ENCODE measurements around the gene PPP2R2B.

- TF ChIP-seq POLR2A (IDR thresholded peaks at IDR 0.05) (no peak), CTCF (IDR thresholded peaks at IDR 0.05) (no peak)
Measured at GRCh38 chr5:146698651-146699050, 179.9 kb downstream of the PPP2R2B start.
